HepG2 (cell line): ENCODE results near the gene SRD5A1. TPM values are rescaled to one million over a fixed set of nuclear protein-coding genes. Genes with fewer than 3 reads are reported as not detected.

Experiments
- FOXC1 ChIP-seq: sonication (generic); formaldehyde crosslinking; IDR thresholded peaks from 2 replicates; pipeline ENCODE4 v1.8.0; 2022; ENCODE audit warnings: mild to moderate bottlenecking, missing genetic modification reagents, borderline replicate concordance
- HNRNPH1 ChIP-seq: fragments of 200-400 bp; formaldehyde crosslinking; optimal IDR thresholded peaks from 2 replicates; pipeline ENCODE3; 2017; ENCODE audit warnings: mild to moderate bottlenecking, low read depth, low read length
- JUNB ChIP-seq: sonication (generic); formaldehyde crosslinking; IDR thresholded peaks from 2 replicates; pipeline ENCODE4 v1.8.0; 2022; ENCODE audit warnings: missing genetic modification reagents, mild to moderate bottlenecking, borderline replicate concordance
- NRL ChIP-seq: sonication (generic); formaldehyde crosslinking; IDR thresholded peaks from 2 replicates; pipeline ENCODE4 v1.5.0; 2020; ENCODE audit warnings: missing genetic modification reagents, mild to moderate bottlenecking, moderate library complexity, borderline replicate concordance
- RBM22 ChIP-seq: fragments of 200-400 bp; formaldehyde crosslinking; optimal IDR thresholded peaks from 2 replicates; pipeline ENCODE3; 2017; ENCODE audit warnings: mild to moderate bottlenecking, low read length, moderate library complexity
- TAF1 ChIP-seq: sonication (generic); formaldehyde crosslinking; IDR thresholded peaks from 2 replicates; pipeline ENCODE4 v1.4.0; 2020; ENCODE audit warnings: missing genetic modification reagents
- ZMYM4 ChIP-seq: sonication (generic); formaldehyde crosslinking; IDR thresholded peaks from 2 replicates; pipeline ENCODE4 v1.8.1; 2023; ENCODE audit warnings: mild to moderate bottlenecking, missing genetic modification reagents
- ZNF607 ChIP-seq: sonication (generic); formaldehyde crosslinking; IDR thresholded peaks from 2 replicates; pipeline ENCODE4 v1.5.1; 2020; ENCODE audit warnings: missing genetic modification reagents, mild to moderate bottlenecking, borderline replicate concordance
- polyA plus RNA-seq, 8 experiments: library from polyadenylated mRNA; depleted of rRNA in 3 of 8; stranded (reverse) in 7 of 8; unstranded in 1 of 8; fragments of >200 nt; fragmentation: Illumina TruSeq in 4 of 8; extraction: Trizol in 4 of 8; gene quantifications; 2 replicates each; pipeline versions ENCODE4 v1.2.1 to v1.2.3, GENCODE V29; 2011 to 2016; ENCODE audit warnings: low read depth in 4 of 8, missing spikeins in 1 of 8, mixed read lengths in 1 of 8; ENCODE audit not compliant: insufficient read depth in 1 of 8
- total RNA-seq, 5 experiments: library from RNA; depleted of rRNA; stranded (reverse); fragments of >200 nt; fragmentation: Illumina TruSeq; extraction: Trizol; gene quantifications; 2 replicates each; pipeline ENCODE4 v1.2.3, GENCODE V29; 2016; ENCODE audit warnings: low read depth in 1 of 5
- TF ChIP-seq, protein P1 (sequence below): sonication (generic); formaldehyde crosslinking; IDR thresholded peaks from one replicate; pipeline ENCODE4 v1.5.1; 2020; ENCODE audit warnings: mild to moderate bottlenecking, missing genetic modification reagents; ENCODE audit errors: not compliant biosample characterization
- TF ChIP-seq, protein P2 (sequence below): sonication (generic); formaldehyde crosslinking; IDR thresholded peaks from 2 replicates; pipeline ENCODE4 v1.4.0; 2020; ENCODE audit warnings: missing genetic modification reagents, mild to moderate bottlenecking, borderline replicate concordance
- TF ChIP-seq, protein P3 (sequence below): sonication (generic); formaldehyde crosslinking; IDR thresholded peaks from 2 replicates; pipeline ENCODE4 v1.4.0; 2020; ENCODE audit warnings: missing genetic modification reagents
- TF ChIP-seq, protein P4 (sequence below): sonication (generic); formaldehyde crosslinking; IDR thresholded peaks from 2 replicates; pipeline ENCODE4 v1.5.1; 2020; ENCODE audit warnings: mild to moderate bottlenecking, missing genetic modification reagents, moderate library complexity
- TF ChIP-seq, protein P5 (sequence below): sonication (generic); formaldehyde crosslinking; IDR thresholded peaks from 2 replicates; pipeline ENCODE4 v1.8.1; 2023; ENCODE audit warnings: mild to moderate bottlenecking, missing genetic modification reagents

Gene SRD5A1
- total and polyA plus RNA-seq, 2 of the 13 experiments (the other 11 are each of a cell fraction or from before 2014, with no cell fraction given): 6.1 to 9.9 TPM

DNA sequence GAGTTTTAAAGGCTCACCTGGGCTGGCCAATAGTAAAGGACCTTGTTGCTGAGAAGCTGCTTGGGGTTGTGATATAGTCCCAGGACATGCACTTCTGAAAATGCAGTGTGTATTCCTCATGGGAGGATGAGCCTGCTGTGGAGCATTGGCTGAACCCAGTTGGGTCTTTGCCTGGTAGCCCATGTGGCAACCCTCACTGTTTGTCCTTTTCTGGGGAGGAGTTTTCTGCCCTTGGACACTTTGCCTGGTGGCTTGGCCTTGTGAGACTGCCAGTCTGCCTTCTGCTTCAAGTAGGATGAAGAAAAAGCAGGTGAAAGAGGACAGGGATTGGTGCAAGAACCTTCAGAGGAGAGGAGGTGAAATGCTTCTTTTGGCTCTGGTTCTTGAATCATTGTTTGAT lies 84.0 kb downstream of the SRD5A1 start (continued):
- TF ChIP-seq, protein P1, sequence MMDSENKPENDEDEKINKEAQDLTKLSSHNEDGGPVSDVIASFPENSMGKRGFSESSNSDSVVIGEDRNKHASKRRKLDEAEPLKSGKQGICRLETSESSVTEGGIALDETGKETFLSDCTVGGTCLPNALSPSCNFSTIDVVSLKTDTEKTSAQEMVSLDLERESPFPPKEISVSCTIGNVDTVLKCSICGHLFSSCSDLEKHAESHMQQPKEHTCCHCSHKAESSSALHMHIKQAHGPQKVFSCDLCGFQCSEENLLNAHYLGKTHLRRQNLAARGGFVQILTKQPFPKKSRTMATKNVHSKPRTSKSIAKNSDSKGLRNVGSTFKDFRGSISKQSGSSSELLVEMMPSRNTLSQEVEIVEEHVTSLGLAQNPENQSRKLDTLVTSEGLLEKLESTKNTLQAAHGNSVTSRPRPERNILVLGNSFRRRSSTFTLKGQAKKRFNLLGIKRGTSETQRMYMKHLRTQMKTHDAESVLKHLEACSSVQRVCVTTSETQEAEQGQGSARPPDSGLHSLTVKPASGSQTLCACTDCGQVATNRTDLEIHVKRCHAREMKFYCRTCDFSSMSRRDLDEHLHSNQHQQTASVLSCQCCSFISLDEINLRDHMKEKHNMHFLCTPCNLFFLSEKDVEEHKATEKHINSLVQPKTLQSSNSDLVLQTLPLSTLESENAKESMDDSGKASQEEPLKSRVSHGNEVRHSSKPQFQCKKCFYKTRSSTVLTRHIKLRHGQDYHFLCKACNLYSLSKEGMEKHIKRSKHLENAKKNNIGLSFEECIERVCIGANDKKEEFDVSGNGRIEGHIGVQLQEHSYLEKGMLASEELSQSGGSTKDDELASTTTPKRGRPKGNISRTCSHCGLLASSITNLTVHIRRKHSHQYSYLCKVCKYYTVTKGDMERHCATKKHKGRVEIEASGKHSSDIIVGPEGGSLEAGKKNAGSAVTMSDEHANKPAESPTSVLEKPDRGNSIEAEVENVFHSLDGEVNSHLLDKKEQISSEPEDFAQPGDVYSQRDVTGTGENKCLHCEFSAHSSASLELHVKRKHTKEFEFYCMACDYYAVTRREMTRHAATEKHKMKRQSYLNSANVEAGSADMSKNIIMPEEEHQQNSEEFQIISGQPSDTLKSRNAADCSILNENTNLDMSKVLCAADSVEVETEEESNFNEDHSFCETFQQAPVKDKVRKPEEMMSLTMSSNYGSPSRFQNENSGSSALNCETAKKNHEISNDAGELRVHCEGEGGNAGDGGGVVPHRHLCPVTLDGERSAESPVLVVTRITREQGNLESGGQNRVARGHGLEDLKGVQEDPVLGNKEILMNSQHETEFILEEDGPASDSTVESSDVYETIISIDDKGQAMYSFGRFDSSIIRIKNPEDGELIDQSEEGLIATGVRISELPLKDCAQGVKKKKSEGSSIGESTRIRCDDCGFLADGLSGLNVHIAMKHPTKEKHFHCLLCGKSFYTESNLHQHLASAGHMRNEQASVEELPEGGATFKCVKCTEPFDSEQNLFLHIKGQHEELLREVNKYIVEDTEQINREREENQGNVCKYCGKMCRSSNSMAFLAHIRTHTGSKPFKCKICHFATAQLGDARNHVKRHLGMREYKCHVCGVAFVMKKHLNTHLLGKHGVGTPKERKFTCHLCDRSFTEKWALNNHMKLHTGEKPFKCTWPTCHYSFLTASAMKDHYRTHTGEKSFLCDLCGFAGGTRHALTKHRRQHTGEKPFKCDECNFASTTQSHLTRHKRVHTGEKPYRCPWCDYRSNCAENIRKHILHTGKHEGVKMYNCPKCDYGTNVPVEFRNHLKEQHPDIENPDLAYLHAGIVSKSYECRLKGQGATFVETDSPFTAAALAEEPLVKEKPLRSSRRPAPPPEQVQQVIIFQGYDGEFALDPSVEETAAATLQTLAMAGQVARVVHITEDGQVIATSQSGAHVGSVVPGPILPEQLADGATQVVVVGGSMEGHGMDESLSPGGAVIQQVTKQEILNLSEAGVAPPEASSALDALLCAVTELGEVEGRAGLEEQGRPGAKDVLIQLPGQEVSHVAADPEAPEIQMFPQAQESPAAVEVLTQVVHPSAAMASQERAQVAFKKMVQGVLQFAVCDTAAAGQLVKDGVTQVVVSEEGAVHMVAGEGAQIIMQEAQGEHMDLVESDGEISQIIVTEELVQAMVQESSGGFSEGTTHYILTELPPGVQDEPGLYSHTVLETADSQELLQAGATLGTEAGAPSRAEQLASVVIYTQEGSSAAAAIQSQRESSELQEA: no peak
- TF ChIP-seq NRL (CRISPR knock-in tag) (no peak), RBM22 (no peak), TAF1 (no peak), JUNB (CRISPR knock-in tag) (no peak), HNRNPH1 (no peak), ZNF607 (no peak), FOXC1 (CRISPR knock-in tag) (no peak), ZMYM4 (CRISPR knock-in tag) (no peak)
- TF ChIP-seq, protein P2, sequence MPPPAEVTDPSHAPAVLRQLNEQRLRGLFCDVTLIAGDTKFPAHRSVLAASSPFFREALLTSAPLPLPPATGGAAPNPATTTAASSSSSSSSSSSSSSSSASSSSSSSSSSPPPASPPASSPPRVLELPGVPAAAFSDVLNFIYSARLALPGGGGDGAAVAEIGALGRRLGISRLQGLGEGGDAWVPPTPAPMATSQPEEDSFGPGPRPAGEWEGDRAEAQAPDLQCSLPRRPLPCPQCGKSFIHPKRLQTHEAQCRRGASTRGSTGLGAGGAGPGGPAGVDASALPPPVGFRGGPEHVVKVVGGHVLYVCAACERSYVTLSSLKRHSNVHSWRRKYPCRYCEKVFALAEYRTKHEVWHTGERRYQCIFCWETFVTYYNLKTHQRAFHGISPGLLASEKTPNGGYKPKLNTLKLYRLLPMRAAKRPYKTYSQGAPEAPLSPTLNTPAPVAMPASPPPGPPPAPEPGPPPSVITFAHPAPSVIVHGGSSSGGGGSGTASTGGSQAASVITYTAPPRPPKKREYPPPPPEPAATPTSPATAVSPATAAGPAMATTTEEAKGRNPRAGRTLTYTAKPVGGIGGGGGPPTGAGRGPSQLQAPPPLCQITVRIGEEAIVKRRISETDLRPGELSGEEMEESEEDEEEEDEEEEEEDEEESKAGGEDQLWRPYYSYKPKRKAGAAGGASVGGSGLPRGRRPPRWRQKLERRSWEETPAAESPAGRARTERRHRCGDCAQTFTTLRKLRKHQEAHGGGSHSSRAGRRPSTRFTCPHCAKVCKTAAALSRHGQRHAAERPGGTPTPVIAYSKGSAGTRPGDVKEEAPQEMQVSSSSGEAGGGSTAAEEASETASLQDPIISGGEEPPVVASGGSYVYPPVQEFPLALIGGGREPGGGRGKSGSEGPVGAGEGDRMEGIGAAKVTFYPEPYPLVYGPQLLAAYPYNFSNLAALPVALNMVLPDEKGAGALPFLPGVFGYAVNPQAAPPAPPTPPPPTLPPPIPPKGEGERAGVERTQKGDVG (CRISPR knock-in tag): no peak
- TF ChIP-seq, protein P3, sequence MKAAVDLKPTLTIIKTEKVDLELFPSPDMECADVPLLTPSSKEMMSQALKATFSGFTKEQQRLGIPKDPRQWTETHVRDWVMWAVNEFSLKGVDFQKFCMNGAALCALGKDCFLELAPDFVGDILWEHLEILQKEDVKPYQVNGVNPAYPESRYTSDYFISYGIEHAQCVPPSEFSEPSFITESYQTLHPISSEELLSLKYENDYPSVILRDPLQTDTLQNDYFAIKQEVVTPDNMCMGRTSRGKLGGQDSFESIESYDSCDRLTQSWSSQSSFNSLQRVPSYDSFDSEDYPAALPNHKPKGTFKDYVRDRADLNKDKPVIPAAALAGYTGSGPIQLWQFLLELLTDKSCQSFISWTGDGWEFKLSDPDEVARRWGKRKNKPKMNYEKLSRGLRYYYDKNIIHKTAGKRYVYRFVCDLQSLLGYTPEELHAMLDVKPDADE (CRISPR knock-in tag): no peak
- TF ChIP-seq, protein P4, sequence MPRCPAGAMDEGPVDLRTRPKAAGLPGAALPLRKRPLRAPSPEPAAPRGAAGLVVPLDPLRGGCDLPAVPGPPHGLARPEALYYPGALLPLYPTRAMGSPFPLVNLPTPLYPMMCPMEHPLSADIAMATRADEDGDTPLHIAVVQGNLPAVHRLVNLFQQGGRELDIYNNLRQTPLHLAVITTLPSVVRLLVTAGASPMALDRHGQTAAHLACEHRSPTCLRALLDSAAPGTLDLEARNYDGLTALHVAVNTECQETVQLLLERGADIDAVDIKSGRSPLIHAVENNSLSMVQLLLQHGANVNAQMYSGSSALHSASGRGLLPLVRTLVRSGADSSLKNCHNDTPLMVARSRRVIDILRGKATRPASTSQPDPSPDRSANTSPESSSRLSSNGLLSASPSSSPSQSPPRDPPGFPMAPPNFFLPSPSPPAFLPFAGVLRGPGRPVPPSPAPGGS (CRISPR knock-in tag): no peak
- TF ChIP-seq, protein P5, sequence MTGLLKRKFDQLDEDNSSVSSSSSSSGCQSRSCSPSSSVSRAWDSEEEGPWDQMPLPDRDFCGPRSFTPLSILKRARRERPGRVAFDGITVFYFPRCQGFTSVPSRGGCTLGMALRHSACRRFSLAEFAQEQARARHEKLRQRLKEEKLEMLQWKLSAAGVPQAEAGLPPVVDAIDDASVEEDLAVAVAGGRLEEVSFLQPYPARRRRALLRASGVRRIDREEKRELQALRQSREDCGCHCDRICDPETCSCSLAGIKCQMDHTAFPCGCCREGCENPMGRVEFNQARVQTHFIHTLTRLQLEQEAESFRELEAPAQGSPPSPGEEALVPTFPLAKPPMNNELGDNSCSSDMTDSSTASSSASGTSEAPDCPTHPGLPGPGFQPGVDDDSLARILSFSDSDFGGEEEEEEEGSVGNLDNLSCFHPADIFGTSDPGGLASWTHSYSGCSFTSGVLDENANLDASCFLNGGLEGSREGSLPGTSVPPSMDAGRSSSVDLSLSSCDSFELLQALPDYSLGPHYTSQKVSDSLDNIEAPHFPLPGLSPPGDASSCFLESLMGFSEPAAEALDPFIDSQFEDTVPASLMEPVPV (CRISPR knock-in tag): no peak
